ENCODE measurements around the gene HAL. TPM values are rescaled to one million over a fixed set of nuclear protein-coding genes. Genes with fewer than 3 reads are reported as not detected.

Gene HAL
- total RNA-seq, 1 experiment from 2014 or later, result 0.39 TPM

GRCh38 chr12:96044943-96045290 lies 48.8 kb upstream of the HAL start:
- no peak overlapping the region for H3K4me3 Mint-ChIP-seq
- peaks cover 11% of the 10 kb centered on the region; the same call in 1 of the 2 replicates for H3K4me1 Mint-ChIP-seq
- no peak overlapping the region for H3K27ac Mint-ChIP-seq
- CTCF ChIA-PET, result no interaction called here
- ATAC-seq (no peak), DNase-seq (ENCODE audit: low spot score) (no peak)
- TF ChIP-seq CREM (CRISPR knock-in tag; IDR thresholded peaks at IDR 0.05) (no peak), ZNF416 (CRISPR knock-in tag; IDR thresholded peaks at IDR 0.05) (no peak), SMAD3 (CRISPR knock-in tag; IDR thresholded peaks at IDR 0.05; ENCODE audit: borderline replicate concordance) (no peak), NFYB (CRISPR knock-in tag; conservative IDR thresholded peaks at IDR 0.05; ENCODE audit: low read depth) (no peak), ZNF671 (CRISPR knock-in tag; IDR thresholded peaks at IDR 0.05) (no peak), ZNF121 (CRISPR knock-in tag; IDR thresholded peaks at IDR 0.05) (no peak), SOX15 (CRISPR knock-in tag; IDR thresholded peaks at IDR 0.05) (no peak), NR3C1 (CRISPR knock-in tag; conservative IDR thresholded peaks at IDR 0.05; ENCODE audit: low read depth) (no peak), PRRX2 (CRISPR knock-in tag; IDR thresholded peaks at IDR 0.05) (no peak), ZNF232 (CRISPR knock-in tag; IDR thresholded peaks at IDR 0.05) (no peak), KAT7 (CRISPR knock-in tag; IDR thresholded peaks at IDR 0.05; ENCODE audit: borderline replicate concordance) (no peak), FOXK1 (CRISPR knock-in tag; IDR thresholded peaks at IDR 0.05) (no peak)
- TF ChIP-seq, protein P1, sequence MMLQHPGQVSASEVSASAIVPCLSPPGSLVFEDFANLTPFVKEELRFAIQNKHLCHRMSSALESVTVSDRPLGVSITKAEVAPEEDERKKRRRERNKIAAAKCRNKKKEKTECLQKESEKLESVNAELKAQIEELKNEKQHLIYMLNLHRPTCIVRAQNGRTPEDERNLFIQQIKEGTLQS (CRISPR knock-in tag; conservative IDR thresholded peaks at IDR 0.05), result no peak
- TF ChIP-seq, protein P2, sequence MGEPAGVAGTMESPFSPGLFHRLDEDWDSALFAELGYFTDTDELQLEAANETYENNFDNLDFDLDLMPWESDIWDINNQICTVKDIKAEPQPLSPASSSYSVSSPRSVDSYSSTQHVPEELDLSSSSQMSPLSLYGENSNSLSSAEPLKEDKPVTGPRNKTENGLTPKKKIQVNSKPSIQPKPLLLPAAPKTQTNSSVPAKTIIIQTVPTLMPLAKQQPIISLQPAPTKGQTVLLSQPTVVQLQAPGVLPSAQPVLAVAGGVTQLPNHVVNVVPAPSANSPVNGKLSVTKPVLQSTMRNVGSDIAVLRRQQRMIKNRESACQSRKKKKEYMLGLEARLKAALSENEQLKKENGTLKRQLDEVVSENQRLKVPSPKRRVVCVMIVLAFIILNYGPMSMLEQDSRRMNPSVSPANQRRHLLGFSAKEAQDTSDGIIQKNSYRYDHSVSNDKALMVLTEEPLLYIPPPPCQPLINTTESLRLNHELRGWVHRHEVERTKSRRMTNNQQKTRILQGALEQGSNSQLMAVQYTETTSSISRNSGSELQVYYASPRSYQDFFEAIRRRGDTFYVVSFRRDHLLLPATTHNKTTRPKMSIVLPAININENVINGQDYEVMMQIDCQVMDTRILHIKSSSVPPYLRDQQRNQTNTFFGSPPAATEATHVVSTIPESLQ (CRISPR knock-in tag; IDR thresholded peaks at IDR 0.05), result no peak
- TF ChIP-seq, protein P3, sequence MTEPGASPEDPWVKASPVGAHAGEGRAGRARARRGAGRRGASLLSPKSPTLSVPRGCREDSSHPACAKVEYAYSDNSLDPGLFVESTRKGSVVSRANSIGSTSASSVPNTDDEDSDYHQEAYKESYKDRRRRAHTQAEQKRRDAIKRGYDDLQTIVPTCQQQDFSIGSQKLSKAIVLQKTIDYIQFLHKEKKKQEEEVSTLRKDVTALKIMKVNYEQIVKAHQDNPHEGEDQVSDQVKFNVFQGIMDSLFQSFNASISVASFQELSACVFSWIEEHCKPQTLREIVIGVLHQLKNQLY (CRISPR knock-in tag; IDR thresholded peaks at IDR 0.05), result no peak
- TF ChIP-seq, protein P4, sequence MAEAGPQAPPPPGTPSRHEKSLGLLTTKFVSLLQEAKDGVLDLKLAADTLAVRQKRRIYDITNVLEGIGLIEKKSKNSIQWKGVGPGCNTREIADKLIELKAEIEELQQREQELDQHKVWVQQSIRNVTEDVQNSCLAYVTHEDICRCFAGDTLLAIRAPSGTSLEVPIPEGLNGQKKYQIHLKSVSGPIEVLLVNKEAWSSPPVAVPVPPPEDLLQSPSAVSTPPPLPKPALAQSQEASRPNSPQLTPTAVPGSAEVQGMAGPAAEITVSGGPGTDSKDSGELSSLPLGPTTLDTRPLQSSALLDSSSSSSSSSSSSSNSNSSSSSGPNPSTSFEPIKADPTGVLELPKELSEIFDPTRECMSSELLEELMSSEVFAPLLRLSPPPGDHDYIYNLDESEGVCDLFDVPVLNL (CRISPR knock-in tag; IDR thresholded peaks at IDR 0.05; ENCODE audit: borderline replicate concordance, low read depth), result no peak
- TF ChIP-seq, protein P5, sequence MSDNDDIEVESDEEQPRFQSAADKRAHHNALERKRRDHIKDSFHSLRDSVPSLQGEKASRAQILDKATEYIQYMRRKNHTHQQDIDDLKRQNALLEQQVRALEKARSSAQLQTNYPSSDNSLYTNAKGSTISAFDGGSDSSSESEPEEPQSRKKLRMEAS (CRISPR knock-in tag; IDR thresholded peaks at IDR 0.05), result no peak
- POLR2A ChIA-PET, result no interaction called here
- peaks cover under 1% of the 10 kb centered on the region; the same call in 1 of the 2 replicates for H3K9me3 Mint-ChIP-seq
- H3K27me3 Mint-ChIP-seq (ENCODE audit: low read depth), result no peaks in the 10 kb centered on the region
- H3K36me3 Mint-ChIP-seq, result no peaks in the 10 kb centered on the region

DNA sequence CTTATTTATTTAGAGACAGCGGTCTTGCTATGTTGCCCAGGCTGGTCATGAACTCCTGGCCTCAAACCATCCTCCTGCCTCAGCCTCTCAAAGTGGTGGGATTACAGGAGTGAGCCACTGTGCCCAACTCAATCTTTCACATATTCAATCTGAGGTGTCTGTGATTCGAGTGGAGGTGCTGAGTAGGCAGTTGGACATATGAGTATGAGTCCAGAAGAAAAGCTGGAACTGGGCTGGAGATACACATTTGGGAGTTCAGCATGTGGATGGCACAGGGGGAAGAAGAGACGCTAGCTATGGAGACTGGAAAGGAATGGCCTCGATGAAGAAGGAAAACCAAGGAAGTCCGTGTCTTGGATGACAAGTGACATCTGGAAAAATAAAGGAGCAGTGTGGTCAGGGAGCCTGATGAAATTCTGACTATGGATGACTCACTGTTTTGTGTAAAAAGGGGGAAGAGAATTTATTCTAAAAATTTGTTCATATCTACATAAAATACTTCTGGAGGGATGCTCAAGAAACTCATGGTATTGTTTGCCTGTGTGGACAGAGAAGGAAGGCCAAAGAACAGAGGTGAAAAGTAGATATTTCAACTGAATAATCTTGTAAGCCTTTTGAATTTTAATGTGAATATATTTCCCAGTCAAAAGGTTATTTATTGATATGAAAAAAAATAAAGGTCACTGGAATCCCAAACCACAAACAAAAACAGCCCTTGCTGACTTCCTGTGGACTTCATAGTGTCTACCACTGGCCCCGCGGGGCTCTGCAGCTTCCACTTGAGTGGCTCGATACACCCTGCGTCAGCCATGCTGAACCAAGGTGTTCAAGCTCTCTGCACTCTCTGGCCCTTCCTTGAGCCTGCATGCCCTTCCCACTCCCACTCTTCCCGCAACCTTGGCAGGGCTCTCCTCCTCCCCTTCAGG lies 48.1 kb upstream of the HAL start:
- Mint-ChIP-seq H3K9me3 (no peaks in the 10 kb centered on the region), H3K27me3 (ENCODE audit: low read depth) (no peaks in the 10 kb centered on the region), H3K36me3 (no peaks in the 10 kb centered on the region), H3K4me1 (peaks cover 11% of the 10 kb centered on the region; the same call in 1 of the 2 replicates), H3K4me3 (no peak overlapping the region), H3K27ac (no peak overlapping the region)
- POLR2A ChIA-PET, result no interaction called here
- no peak for DNase-seq (ENCODE audit: low spot score)
- ATAC-seq, result no peak
- CTCF ChIA-PET, result no interaction called here
- TF ChIP-seq JUN (CRISPR knock-in tag; IDR thresholded peaks at IDR 0.05) (no peak), ETV6 (CRISPR knock-in tag; IDR thresholded peaks at IDR 0.05) (no peak), PRRX2 (CRISPR knock-in tag; IDR thresholded peaks at IDR 0.05) (no peak), STAT6 (CRISPR knock-in tag; conservative IDR thresholded peaks at IDR 0.05; ENCODE audit: low read depth) (no peak), ARID4B (CRISPR knock-in tag; IDR thresholded peaks at IDR 0.05; ENCODE audit: borderline replicate concordance) (no peak)

Data from WTC11 (cell line).